Fibroblast of lung (primary cell): Measurements from ENCODE around the gene NDOR1. TPM values are rescaled to one million over a fixed set of nuclear protein-coding genes. Genes with fewer than 3 reads are reported as not detected.

ENCODE experiments used
- DNase-seq, 2 donors: peaks; one replicate each; pipeline versions ENCODE4 v3.0.0 to v3.0.0-alpha.2; 2010; ENCODE audit warnings: low read depth in 2 of 2
- H2AFZ ChIP-seq: 2 replicates; pipeline ENCODE4 v1.5.1; 2012; ENCODE audit warnings: low read length, control low read depth, inconsistent platforms
- H3K27ac ChIP-seq: 2 replicates; pipeline ENCODE4 v1.5.1; 2011; ENCODE audit warnings: low read length, control low read depth; ENCODE audit not compliant: insufficient read depth
- H3K27me3 ChIP-seq: 2 replicates; pipeline ENCODE4 v1.5.1; 2011; ENCODE audit warnings: mild to moderate bottlenecking, low read length; ENCODE audit not compliant: control insufficient read depth, insufficient read depth
- H3K36me3 ChIP-seq: 2 replicates; pipeline ENCODE4 v1.5.1; 2011; ENCODE audit warnings: low read length; ENCODE audit not compliant: control insufficient read depth, insufficient read depth
- H3K4me1 ChIP-seq: 2 replicates; pipeline ENCODE4 v1.5.1; 2011; ENCODE audit warnings: low read length; ENCODE audit not compliant: control insufficient read depth, insufficient read depth; ENCODE audit errors: extremely low read depth
- H3K4me2 ChIP-seq: 2 replicates; pipeline ENCODE4 v1.5.1; 2011; ENCODE audit warnings: low read length, control low read depth; ENCODE audit not compliant: insufficient read depth; ENCODE audit errors: extremely low read depth
- H3K4me3 ChIP-seq, 4 experiments: fragments of 200-600 bp in 1 of 4; sonication (generic) in 1 of 4; replicated peaks in 1 of 4; 2 replicates each; pipeline ENCODE4 v1.5.1; 2011 to 2016; ENCODE audit warnings: low read length in 4 of 4, low read depth in 3 of 4, mild to moderate bottlenecking in 3 of 4, control low read depth in 2 of 4, inconsistent platforms in 1 of 4, mixed read lengths in 1 of 4; ENCODE audit not compliant: insufficient read depth in 1 of 4; ENCODE audit errors: control extremely low read depth in 1 of 4
- H3K79me2 ChIP-seq: 2 replicates; pipeline ENCODE4 v1.5.1; 2012; ENCODE audit warnings: mild to moderate bottlenecking, low read length, inconsistent platforms; ENCODE audit not compliant: control insufficient read depth, insufficient read depth
- H3K9ac ChIP-seq: 2 replicates; pipeline ENCODE4 v1.5.1; 2011; ENCODE audit warnings: mild to moderate bottlenecking, low read length, control low read depth; ENCODE audit not compliant: insufficient read depth
- H3K9me3 ChIP-seq: 2 replicates; pipeline ENCODE4 v1.5.1; 2012; ENCODE audit warnings: low read depth, low read length; ENCODE audit not compliant: control insufficient read depth, insufficient read depth
- H4K20me1 ChIP-seq: 2 replicates; pipeline ENCODE4 v1.5.1; 2011; ENCODE audit warnings: low read length; ENCODE audit not compliant: control insufficient read depth, insufficient read depth; ENCODE audit errors: extremely low read depth
- EZH2 ChIP-seq: IDR thresholded peaks from 2 replicates; pipeline ENCODE4 v1.5.1; 2012; ENCODE audit warnings: low read length, control low read depth, mild to moderate bottlenecking; ENCODE audit errors: missing control alignments
- polyA plus RNA-seq, 2 donors: library from polyadenylated mRNA; depleted of rRNA in 1 of 2; stranded (reverse) in 1 of 2; unstranded in 1 of 2; fragments of >200 nt; gene quantifications; 2 replicates each; pipeline ENCODE4 v1.2.1, GENCODE V29; 2011 to 2012; ENCODE audit warnings: missing spikeins in 1 of 2
- total RNA-seq: library from RNA; depleted of rRNA; stranded (reverse); fragments of >200 nt; gene quantifications from 2 replicates; pipeline ENCODE4 v1.2.1, GENCODE V29; 2014
- TF ChIP-seq, protein P1 (sequence below), 2 donors: IDR thresholded peaks in 1 of 2; conservative IDR thresholded peaks in 1 of 2; 1 replicate in 1 of 2; 2 replicates in 1 of 2; pipeline ENCODE4 v1.5.1; 2011 to 2012; ENCODE audit warnings: low read length in 2 of 2, control low read depth in 1 of 2, inconsistent platforms in 1 of 2, low read depth in 1 of 2, mild to moderate bottlenecking in 1 of 2

The NDOR1 gene
- total and polyA plus RNA-seq, 2 donors (not counting 1 experiment from before 2014, with no cell fraction given): 2.4 to 3.1 TPM

DNA sequence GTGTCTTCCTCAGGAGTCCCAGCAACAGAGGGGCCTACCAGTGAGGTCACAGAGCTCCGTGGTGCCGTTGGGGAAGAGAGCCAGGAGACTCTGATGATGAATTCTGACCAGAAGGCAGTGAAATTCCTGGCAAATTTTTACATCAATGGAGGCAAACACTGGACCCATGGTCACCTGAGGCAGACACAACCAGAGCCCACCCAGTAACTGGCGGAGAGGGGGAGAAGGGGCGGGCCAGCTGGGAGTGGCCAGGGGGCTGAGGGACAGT lies 45.6 kb downstream of the NDOR1 start, which contains the start of gene STPG3:
Gene STPG3, plus strand, starts transcription at position 93 of the 268 bp plus-strand sequence. Its CDS starts 1 bp downstream, at position 94.
- no peaks in the 10 kb centered on the region for H3K36me3 ChIP-seq
- no peak for DNase-seq
- TF ChIP-seq EZH2: no peak
- TF ChIP-seq, protein P1, sequence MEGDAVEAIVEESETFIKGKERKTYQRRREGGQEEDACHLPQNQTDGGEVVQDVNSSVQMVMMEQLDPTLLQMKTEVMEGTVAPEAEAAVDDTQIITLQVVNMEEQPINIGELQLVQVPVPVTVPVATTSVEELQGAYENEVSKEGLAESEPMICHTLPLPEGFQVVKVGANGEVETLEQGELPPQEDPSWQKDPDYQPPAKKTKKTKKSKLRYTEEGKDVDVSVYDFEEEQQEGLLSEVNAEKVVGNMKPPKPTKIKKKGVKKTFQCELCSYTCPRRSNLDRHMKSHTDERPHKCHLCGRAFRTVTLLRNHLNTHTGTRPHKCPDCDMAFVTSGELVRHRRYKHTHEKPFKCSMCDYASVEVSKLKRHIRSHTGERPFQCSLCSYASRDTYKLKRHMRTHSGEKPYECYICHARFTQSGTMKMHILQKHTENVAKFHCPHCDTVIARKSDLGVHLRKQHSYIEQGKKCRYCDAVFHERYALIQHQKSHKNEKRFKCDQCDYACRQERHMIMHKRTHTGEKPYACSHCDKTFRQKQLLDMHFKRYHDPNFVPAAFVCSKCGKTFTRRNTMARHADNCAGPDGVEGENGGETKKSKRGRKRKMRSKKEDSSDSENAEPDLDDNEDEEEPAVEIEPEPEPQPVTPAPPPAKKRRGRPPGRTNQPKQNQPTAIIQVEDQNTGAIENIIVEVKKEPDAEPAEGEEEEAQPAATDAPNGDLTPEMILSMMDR (conservative IDR thresholded peaks at IDR 0.05 in 1 of 2, IDR thresholded peaks at IDR 0.05 in 1 of 2; ENCODE audit: low read depth in 1 of 2, low read length in 2 of 2): no peak
- H3K4me3 ChIP-seq: no peak within 1 kb of the TSS
- H3K79me2 ChIP-seq: peaks cover 8% of the 10 kb centered on the region
- no peaks in the 10 kb centered on the region for H4K20me1 ChIP-seq
- no peaks in the 10 kb centered on the region for H3K27me3 ChIP-seq
- no peak within 1 kb of the TSS for H3K27ac ChIP-seq
- no peak within 1 kb of the TSS for H3K4me2 ChIP-seq
- no peak within 1 kb of the TSS for H3K9ac ChIP-seq
- H3K9me3 ChIP-seq: no peaks in the 10 kb centered on the region
- peaks cover 2% of the 10 kb centered on the region for H3K4me1 ChIP-seq
- no peak within 1 kb of the TSS for H2AFZ ChIP-seq

DNA sequence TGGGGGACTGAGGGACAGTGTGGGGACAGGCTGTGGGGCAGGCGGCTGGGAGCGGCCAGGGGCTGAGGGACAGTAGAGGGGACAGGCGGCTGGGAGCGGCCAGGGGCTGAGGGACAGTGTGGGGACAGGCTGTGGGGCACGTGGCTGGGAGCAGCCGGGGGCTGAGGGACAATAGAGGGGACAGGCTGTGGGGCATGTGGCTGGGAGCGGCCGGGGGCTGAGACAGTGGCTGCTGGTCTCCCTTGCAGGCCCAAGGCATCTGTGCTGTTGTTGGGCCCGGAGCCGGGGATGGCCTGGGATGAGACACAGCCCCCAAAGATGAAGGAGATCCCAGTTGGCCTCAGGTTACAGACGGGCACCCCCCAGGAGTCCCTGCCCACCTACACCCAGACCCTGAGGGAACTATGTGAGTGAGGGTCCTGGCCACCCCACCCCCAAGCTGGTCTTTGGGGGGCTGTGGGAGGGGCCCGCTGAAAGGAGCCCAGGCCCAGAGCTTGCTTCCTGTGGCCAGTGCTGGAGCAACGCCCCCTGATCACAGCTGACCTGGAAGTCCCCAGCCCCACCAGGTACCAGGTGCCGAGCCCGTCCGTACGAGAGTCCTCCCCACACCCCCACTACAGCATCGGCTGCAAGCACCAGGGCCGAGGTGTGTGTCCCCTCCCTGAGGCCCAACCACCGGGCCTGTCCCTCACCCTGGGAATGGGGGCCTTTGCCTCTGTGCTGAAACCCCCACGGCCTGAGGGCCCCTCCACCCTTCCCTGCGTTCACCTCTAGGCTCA lies 46.2 kb downstream of the NDOR1 start:
- H3K4me3 ChIP-seq: no peak overlapping the region
- no peaks in the 10 kb centered on the region for H4K20me1 ChIP-seq
- peaks cover 14% of the 10 kb centered on the region for H3K79me2 ChIP-seq
- no peak overlapping the region for H3K27ac ChIP-seq
- H3K4me1 ChIP-seq: peaks cover 7% of the 10 kb centered on the region
- H3K36me3 ChIP-seq: peaks cover 4% of the 10 kb centered on the region
- H3K9ac ChIP-seq: no peak overlapping the region
- no peak for TF ChIP-seq EZH2
- TF ChIP-seq, protein P1 (conservative IDR thresholded peaks at IDR 0.05 in 1 of 2, IDR thresholded peaks at IDR 0.05 in 1 of 2; ENCODE audit: low read depth in 1 of 2, low read length in 2 of 2): no peak
- H2AFZ ChIP-seq: no peak overlapping the region
- no peaks in the 10 kb centered on the region for H3K27me3 ChIP-seq
- no peak overlapping the region for H3K4me2 ChIP-seq
- DNase-seq: no peak
- H3K9me3 ChIP-seq: no peaks in the 10 kb centered on the region

DNA sequence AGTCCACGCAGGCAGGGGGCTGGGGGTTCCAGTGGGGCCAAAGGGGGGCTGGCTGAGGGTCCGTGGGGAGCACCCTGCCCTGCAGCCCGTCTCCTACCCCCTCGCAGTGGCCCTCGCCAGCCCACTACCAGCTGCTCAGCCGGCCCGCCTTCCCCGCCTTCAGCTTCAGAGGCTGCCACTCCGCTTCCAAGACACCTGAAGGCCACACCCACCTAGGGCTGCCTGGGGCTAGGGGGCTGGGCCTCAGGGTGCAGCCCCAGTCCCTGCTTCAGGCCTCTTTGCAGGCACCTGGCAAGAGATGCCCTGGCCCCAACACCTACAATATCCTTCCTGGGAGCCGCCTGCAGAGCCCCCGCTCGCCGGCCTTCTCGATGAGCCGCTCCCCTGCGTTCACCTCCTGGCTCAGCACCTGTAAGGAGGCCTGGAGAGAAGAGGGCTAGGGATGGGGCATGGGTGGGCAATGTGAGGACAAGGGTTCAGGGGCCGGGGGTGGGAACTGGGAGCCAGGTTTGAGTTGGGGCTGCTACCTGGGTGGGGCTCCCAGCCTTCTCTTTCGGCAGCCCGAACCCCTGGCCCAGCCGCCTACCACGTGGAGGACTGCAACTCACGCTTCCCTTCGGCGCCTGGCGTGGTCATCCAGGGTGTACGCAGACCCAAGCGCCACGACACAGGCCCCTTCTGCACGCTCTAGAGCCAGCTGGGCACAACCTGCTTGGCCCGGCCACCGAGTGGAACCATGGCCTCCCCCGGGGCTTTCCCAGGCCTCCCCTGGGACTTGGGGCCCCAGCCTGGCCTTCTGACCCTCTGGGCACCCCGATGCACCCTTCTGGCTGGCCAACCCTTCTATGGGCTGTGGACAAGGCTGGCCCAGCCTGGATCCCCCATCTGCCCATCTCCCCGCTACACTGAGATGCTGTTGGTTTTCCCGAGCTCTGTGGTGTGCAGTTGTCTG lies 47.3 kb downstream of the NDOR1 start:
- H3K9me3 ChIP-seq: no peaks in the 10 kb centered on the region
- no peaks in the 10 kb centered on the region for H4K20me1 ChIP-seq
- no peak overlapping the region for H3K4me2 ChIP-seq
- peaks cover 17% of the 10 kb centered on the region for H3K79me2 ChIP-seq
- no peak overlapping the region for H2AFZ ChIP-seq
- H3K4me3 ChIP-seq: no peak overlapping the region
- H3K4me1 ChIP-seq: peaks cover 10% of the 10 kb centered on the region
- no peaks in the 10 kb centered on the region for H3K27me3 ChIP-seq
- DNase-seq: no peak
- H3K36me3 ChIP-seq: peaks cover 7% of the 10 kb centered on the region
- no peak for TF ChIP-seq EZH2
- H3K27ac ChIP-seq: no peak overlapping the region
- H3K9ac ChIP-seq: no peak overlapping the region
